Suppressor macrophage (primary cell): ENCODE data around the gene BTBD10.
A peak's percentile ranks its signal among the peaks of the same experiment; 100 is the strongest.
"Not testable (repeated sequence)": the region's sequence is repeated elsewhere in the genome, so short reads cannot be mapped to it uniquely, and the experiment has no call there.

Experiments used
- DNase-seq, 4 experiments: peaks; one replicate each; pipeline ENCODE4 v3.0.0-alpha.2; 2020 to 2022

The BTBD10 gene

GRCh38 chr11:13440100-13440855, 22.7 kb downstream of the BTBD10 start:
- DNase-seq, result peak in 2 of 4 experiments; percentile 16 to 24

GRCh38 chr11:13438291-13438690, 24.7 kb downstream of the BTBD10 start:
- no peak for DNase-seq

- peak; percentile 10 to 62 (median 46) for DNase-seq
These were observed 26.2 kb downstream of the BTBD10 start for GRCh38 chr11:13436836-13437235.

- no peak for DNase-seq
These were observed 28.5 kb downstream of the BTBD10 start for GRCh38 chr11:13434247-13435205.

GRCh38 chr11:13433437-13433836, 29.6 kb downstream of the BTBD10 start:
- DNase-seq, result no peak

- DNase-seq, result peak in 3 of 4 experiments; percentile 12 to 28 (median 28)
These were observed 33.2 kb downstream of the BTBD10 start for GRCh38 chr11:13429836-13430235.

- no peak for DNase-seq
These were observed 33.7 kb downstream of the BTBD10 start for GRCh38 chr11:13429288-13429687.

GRCh38 chr11:13427440-13427839, 35.6 kb downstream of the BTBD10 start:
- no peak for DNase-seq

GRCh38 chr11:13423372-13423771, 39.6 kb downstream of the BTBD10 start:
- no peak for DNase-seq

- no peak for DNase-seq
These were observed 41.5 kb downstream of the BTBD10 start for GRCh38 chr11:13421561-13421960.

GRCh38 chr11:13415201-13415600, 47.8 kb downstream of the BTBD10 start:
- DNase-seq, result no peak

- no peak for DNase-seq
These were observed 57.8 kb downstream of the BTBD10 start for GRCh38 chr11:13405220-13405619.

GRCh38 chr11:13398335-13398734, 64.7 kb downstream of the BTBD10 start:
- DNase-seq, result not testable (repeated sequence)

GRCh38 chr11:13391217-13391616, 71.8 kb downstream of the BTBD10 start:
- DNase-seq, result no peak

GRCh38 chr11:13388741-13389140, 74.3 kb downstream of the BTBD10 start:
- no peak for DNase-seq

GRCh38 chr11:13386567-13386966, 76.5 kb downstream of the BTBD10 start:
- no peak for DNase-seq

GRCh38 chr11:13384908-13385640, 77.9 kb downstream of the BTBD10 start:
- peak; percentile 28 to 46 (median 32) for DNase-seq

- DNase-seq, result no peak
These were observed 80.3 kb downstream of the BTBD10 start for GRCh38 chr11:13382751-13383150.

GRCh38 chr11:13380731-13381130, 82.3 kb downstream of the BTBD10 start:
- DNase-seq, result no peak

GRCh38 chr11:13378316-13378715, 84.7 kb downstream of the BTBD10 start:
- DNase-seq, result no peak

- DNase-seq, result no peak
These were observed 86.2 kb downstream of the BTBD10 start for GRCh38 chr11:13376838-13377237.

GRCh38 chr11:13376402-13376801, 86.6 kb downstream of the BTBD10 start:
- DNase-seq, result no peak

GRCh38 chr11:13375798-13376197, 87.2 kb downstream of the BTBD10 start:
- no peak for DNase-seq
